A549 (cell line): Measurements from ENCODE around the gene ZNF143. TPM values are rescaled to one million over a fixed set of nuclear protein-coding genes. Genes with fewer than 3 reads are reported as not detected.

Source experiments
- ATAC-seq, 2 experiments: fragments of 200-7000 bp in 1 of 2; fragments of >200 bp in 1 of 2; cut with Nextera tagmentation in 1 of 2; cut with Tn5 transposase in 1 of 2; 3 replicates each; pipeline versions ENCODE4 v1.8.0 to v1.9.1; 2018 to 2020; ENCODE audit warnings: mild to moderate bottlenecking in 1 of 2, moderate library complexity in 1 of 2
- CTCF ChIA-PET: fragments of 300-600 bp; sonication (Branson Sonifier 250); formaldehyde crosslinking; extraction: SDS; loops from one replicate; lab custom pipeline; 2021; ENCODE audit warnings: antibody characterized with exemption, inconsistent platforms; lab: Yijun Ruan, JAX
- POLR2A ChIA-PET: fragments of 350-600 bp; formaldehyde crosslinking; extraction: SDS; loops from one replicate; lab custom pipeline; 2021; ENCODE audit warnings: antibody characterized with exemption, inconsistent platforms; lab: Yijun Ruan, JAX
- DNase-seq, 2 experiments: peaks; one replicate each; pipeline versions ENCODE4 v3.0.0 to v3.0.0-alpha.2; 2011 to 2016; ENCODE audit warnings: low read depth in 1 of 2, low spot score in 1 of 2
- FAIRE-seq: peaks from 2 replicates; lab custom pipeline; 2011; peaks lifted over from hg19 to GRCh38; lab: Jason Lieb, UNC
- H3K27ac ChIP-seq, 2 experiments: fragments of >200 bp; sonication (Bioruptor Twin); formaldehyde crosslinking; 3 replicates each; pipeline ENCODE4 v1.5.1; 2016 to 2017
- H3K4me1 ChIP-seq: fragments of >200 bp; sonication (Bioruptor Twin); formaldehyde crosslinking; 3 replicates; pipeline ENCODE4 v1.6.1; 2016
- H3K4me2 ChIP-seq: fragments of >200 bp; sonication (Bioruptor Twin); formaldehyde crosslinking; 3 replicates; pipeline ENCODE4 v1.6.1; 2016
- H3K4me3 ChIP-seq: fragments of >200 bp; sonication (Bioruptor Twin); formaldehyde crosslinking; 3 replicates; pipeline ENCODE4 v1.5.1; 2016
- H3K9me3 ChIP-seq: fragments of >200 bp; sonication (Bioruptor Twin); formaldehyde crosslinking; 3 replicates; pipeline ENCODE4 v1.6.1; 2016
- EHF ChIP-seq: fragments of 250-450 bp; sonication (Bioruptor Pico); IDR thresholded peaks from 2 replicates; pipeline ENCODE4 v1.5.0; 2020; ENCODE audit warnings: mild to moderate bottlenecking
- EHMT2 ChIP-seq: fragments of 200-600 bp; sonication (generic); IDR thresholded peaks from 2 replicates; pipeline ENCODE4 v1.6.1; 2016; ENCODE audit warnings: antibody characterized with exemption, low read depth, mild to moderate bottlenecking, moderate library complexity
- EP300 ChIP-seq, 2 experiments: fragments of >200 bp; sonication (Bioruptor Twin); formaldehyde crosslinking; IDR thresholded peaks; 2 replicates in 1 of 2; 3 replicates in 1 of 2; pipeline ENCODE4 v1.6.1; 2016 to 2017
- FOSB ChIP-seq: fragments of 250-450 bp; sonication (Bioruptor Pico); IDR thresholded peaks from 2 replicates; pipeline ENCODE4 v1.5.0; 2020; ENCODE audit warnings: mild to moderate bottlenecking, moderate library complexity
- FOXS1 ChIP-seq: fragments of 250-450 bp; sonication (Bioruptor Pico); IDR thresholded peaks from 2 replicates; pipeline ENCODE4 v1.5.0; 2020; ENCODE audit warnings: mild to moderate bottlenecking, moderate library complexity
- HEYL ChIP-seq: fragments of 250-450 bp; sonication (Bioruptor Pico); IDR thresholded peaks from 2 replicates; pipeline ENCODE4 v1.8.0; 2021; ENCODE audit warnings: mild to moderate bottlenecking, moderate library complexity
- HOXA7 ChIP-seq: fragments of 250-450 bp; sonication (Bioruptor Pico); IDR thresholded peaks from 2 replicates; pipeline ENCODE4 v1.5.0; 2020; ENCODE audit warnings: mild to moderate bottlenecking, moderate library complexity
- HOXB13 ChIP-seq: fragments of 250-450 bp; sonication (Bioruptor Pico); IDR thresholded peaks from 2 replicates; pipeline ENCODE4 v1.5.0; 2020; ENCODE audit warnings: low read depth, mild to moderate bottlenecking, moderate library complexity
- JUN ChIP-seq, 2 experiments: fragments of >200 bp; sonication (Bioruptor Twin); formaldehyde crosslinking; IDR thresholded peaks; 2 replicates in 1 of 2; 3 replicates in 1 of 2; pipeline ENCODE4 v1.6.1; 2016 to 2017
- JUNB ChIP-seq: fragments of >200 bp; sonication (Bioruptor Twin); formaldehyde crosslinking; IDR thresholded peaks from 2 replicates; pipeline ENCODE4 v1.6.1; 2016
- POLR2AphosphoS2 ChIP-seq: conservative IDR thresholded peaks from 2 replicates; pipeline ENCODE4 v1.6.1; 2012; ENCODE audit warnings: low read length, improper control_type of control experiment, inconsistent platforms
- RCOR1 ChIP-seq: fragments of 150-350 bp; IDR thresholded peaks from 2 replicates; pipeline ENCODE4 v1.6.1; 2014; ENCODE audit warnings: antibody characterized with exemption, low read length, low read depth
- SREBF2 ChIP-seq: fragments of 450-650 bp; IDR thresholded peaks from 2 replicates; pipeline ENCODE4 v1.6.1; 2014; ENCODE audit warnings: mild to moderate bottlenecking, moderate library complexity
- TP53 ChIP-seq: fragments of 250-450 bp; sonication (Bioruptor Pico); IDR thresholded peaks from 2 replicates; pipeline ENCODE4 v1.5.0; 2021; ENCODE audit warnings: mild to moderate bottlenecking, moderate library complexity
- ZC3H11A ChIP-seq: fragments of 450-650 bp; IDR thresholded peaks from 2 replicates; pipeline ENCODE4 v1.6.1; 2014; ENCODE audit warnings: antibody characterized with exemption, mild to moderate bottlenecking
- ZFP36 ChIP-seq: fragments of 450-650 bp; IDR thresholded peaks from 2 replicates; pipeline ENCODE4 v1.6.1; 2014; ENCODE audit warnings: borderline replicate concordance; ENCODE audit not compliant: partially characterized antibody
- ZNF302 ChIP-seq: fragments of 250-450 bp; sonication (Bioruptor Pico); IDR thresholded peaks from 2 replicates; pipeline ENCODE4 v1.9.0; 2021; ENCODE audit warnings: inconsistent platforms, mild to moderate bottlenecking, moderate library complexity
- ZSCAN20 ChIP-seq: fragments of 250-450 bp; sonication (Bioruptor Pico); IDR thresholded peaks from 2 replicates; pipeline ENCODE4 v1.8.0; 2022; ENCODE audit warnings: mild to moderate bottlenecking, moderate library complexity
- WGBS: methylation state at CpG from one replicate; pipeline ENCODE4 v1.1.6; 2017; ENCODE audit errors: missing lambda C conversion rate; 5-methylcytosine and 5-hydroxymethylcytosine counted together
- polyA plus RNA-seq, 4 experiments: library from polyadenylated mRNA; depleted of rRNA in 3 of 4; stranded (reverse); fragments of >200 nt; fragmentation: RNase III in 1 of 4; extraction: RNeasy Plus Mini Kit Qiagen cat#74134 plus additional on column Dnase treatment in 1 of 4; gene quantifications; 2 replicates in 3 of 4; 3 replicates in 1 of 4; pipeline ENCODE4 v1.2.3, GENCODE V29; 2011 to 2017
- TF ChIP-seq, protein P1 (sequence below): IDR thresholded peaks from 2 replicates; pipeline ENCODE4 v1.6.1; 2012
- TF ChIP-seq, protein P2 (sequence below): fragments of 150-350 bp; IDR thresholded peaks from 2 replicates; pipeline ENCODE4 v1.6.1; 2014; ENCODE audit warnings: low read depth, mild to moderate bottlenecking, low read length
- TF ChIP-seq, protein P3 (sequence below): fragments of 200-600 bp; sonication (generic); IDR thresholded peaks from 2 replicates; pipeline ENCODE4 v1.6.1; 2016; ENCODE audit warnings: antibody characterized with exemption, mild to moderate bottlenecking, moderate library complexity
- TF ChIP-seq, protein P4 (sequence below): IDR thresholded peaks from 2 replicates; pipeline ENCODE4 v1.6.1; 2012; ENCODE audit warnings: low read depth, borderline replicate concordance
- TF ChIP-seq, protein P5 (sequence below): fragments of 450-650 bp; IDR thresholded peaks from 2 replicates; pipeline ENCODE4 v1.6.1; 2014; ENCODE audit warnings: antibody characterized with exemption

Gene ZNF143
- polyA plus RNA-seq, 2 of the 4 experiments (the other 2 are of a cell fraction) = 14.4 to 38.4 TPM

DNA sequence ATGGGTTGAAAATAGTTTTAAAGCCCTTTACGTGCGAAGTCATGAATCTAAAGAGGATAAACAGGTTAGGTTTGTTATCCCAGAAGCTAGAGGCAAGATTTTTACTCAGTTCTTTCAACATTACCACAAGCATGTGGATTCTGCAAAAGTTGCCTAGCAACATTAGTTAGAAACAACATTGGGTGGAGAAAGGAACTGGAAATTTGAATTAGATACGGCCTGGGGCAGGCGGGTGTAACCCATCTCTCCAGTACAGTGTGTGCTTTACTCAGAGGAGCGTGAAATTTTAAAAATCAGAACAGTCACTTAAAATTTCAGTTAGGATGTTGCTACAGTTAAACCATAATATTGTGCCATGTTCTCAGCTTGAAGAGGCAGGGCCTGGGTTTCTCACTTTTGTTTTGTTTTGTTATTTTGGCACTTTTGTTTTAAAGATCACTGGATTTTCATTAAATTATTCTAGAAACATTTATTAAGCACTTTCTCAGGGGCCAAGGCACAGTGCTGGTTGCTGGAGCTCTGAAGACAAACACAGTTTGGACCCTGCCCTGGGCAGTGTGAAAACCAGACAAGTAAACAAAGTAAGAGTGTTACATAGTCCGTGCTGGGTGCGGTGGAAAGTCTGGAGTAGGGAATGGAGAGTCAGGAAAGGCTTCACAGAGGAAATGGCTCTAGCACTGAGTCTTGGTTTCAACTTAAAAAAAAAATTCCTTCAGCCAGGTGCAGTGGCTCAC, 108.2 kb downstream of the ZNF143 start:
- DNase-seq = peak; percentile 50 to 90
- CTCF ChIA-PET = interaction anchor here (0.7 to 4.3 kb wide), 5 partner anchors 8 to 190 kb away, joined by 3 to 19 read pairs (median 6); no protein-coding TSS in a partner anchor
- WGBS = 8% methylated on average over 7 of the region's 7 CpGs
- peak; percentile 16 to 22; a peak in 4 of 6 replicates for ATAC-seq
- TF ChIP-seq, protein P1, sequence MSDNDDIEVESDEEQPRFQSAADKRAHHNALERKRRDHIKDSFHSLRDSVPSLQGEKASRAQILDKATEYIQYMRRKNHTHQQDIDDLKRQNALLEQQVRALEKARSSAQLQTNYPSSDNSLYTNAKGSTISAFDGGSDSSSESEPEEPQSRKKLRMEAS = peak; percentile 44
- no peak for TF ChIP-seq ZFP36
- TF ChIP-seq EHMT2 = no peak
- TF ChIP-seq FOXS1 (CRISPR knock-in tag) = 0 out of 2 replicates have a peak, but pooled peaks have one; percentile 34
- TF ChIP-seq HEYL (CRISPR knock-in tag) = 0 out of 2 replicates have a peak, but pooled peaks have one; percentile 41
- peak; percentile 81; the same call in 1 of the 2 replicates for TF ChIP-seq HOXA7
- 0 out of 2 replicates have a peak, but pooled peaks have one; percentile 69 for TF ChIP-seq EHF
- 0 out of 2 replicates have a peak, but pooled peaks have one; percentile 42 for TF ChIP-seq FOSB (CRISPR knock-in tag)
- TF ChIP-seq ZNF302 (CRISPR knock-in tag) = no peak
- TF ChIP-seq JUN (IDR thresholded peaks at IDR 0.05) = peak; percentile 20 to 51; a peak in 1 of 5 replicates
- TF ChIP-seq HOXB13 (CRISPR knock-in tag) = no peak
- no peak for TF ChIP-seq ZC3H11A
- peak; percentile 73; the same call in 1 of the 2 replicates for TF ChIP-seq ZSCAN20 (CRISPR knock-in tag)
- no peak for TF ChIP-seq TP53 (CRISPR knock-in tag)
- TF ChIP-seq JUNB = peak; percentile 8; the same call in 1 of the 2 replicates
- TF ChIP-seq RCOR1 = no peak
- TF ChIP-seq, protein P2, sequence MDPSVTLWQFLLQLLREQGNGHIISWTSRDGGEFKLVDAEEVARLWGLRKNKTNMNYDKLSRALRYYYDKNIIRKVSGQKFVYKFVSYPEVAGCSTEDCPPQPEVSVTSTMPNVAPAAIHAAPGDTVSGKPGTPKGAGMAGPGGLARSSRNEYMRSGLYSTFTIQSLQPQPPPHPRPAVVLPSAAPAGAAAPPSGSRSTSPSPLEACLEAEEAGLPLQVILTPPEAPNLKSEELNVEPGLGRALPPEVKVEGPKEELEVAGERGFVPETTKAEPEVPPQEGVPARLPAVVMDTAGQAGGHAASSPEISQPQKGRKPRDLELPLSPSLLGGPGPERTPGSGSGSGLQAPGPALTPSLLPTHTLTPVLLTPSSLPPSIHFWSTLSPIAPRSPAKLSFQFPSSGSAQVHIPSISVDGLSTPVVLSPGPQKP = no peak
- TF ChIP-seq, protein P3, sequence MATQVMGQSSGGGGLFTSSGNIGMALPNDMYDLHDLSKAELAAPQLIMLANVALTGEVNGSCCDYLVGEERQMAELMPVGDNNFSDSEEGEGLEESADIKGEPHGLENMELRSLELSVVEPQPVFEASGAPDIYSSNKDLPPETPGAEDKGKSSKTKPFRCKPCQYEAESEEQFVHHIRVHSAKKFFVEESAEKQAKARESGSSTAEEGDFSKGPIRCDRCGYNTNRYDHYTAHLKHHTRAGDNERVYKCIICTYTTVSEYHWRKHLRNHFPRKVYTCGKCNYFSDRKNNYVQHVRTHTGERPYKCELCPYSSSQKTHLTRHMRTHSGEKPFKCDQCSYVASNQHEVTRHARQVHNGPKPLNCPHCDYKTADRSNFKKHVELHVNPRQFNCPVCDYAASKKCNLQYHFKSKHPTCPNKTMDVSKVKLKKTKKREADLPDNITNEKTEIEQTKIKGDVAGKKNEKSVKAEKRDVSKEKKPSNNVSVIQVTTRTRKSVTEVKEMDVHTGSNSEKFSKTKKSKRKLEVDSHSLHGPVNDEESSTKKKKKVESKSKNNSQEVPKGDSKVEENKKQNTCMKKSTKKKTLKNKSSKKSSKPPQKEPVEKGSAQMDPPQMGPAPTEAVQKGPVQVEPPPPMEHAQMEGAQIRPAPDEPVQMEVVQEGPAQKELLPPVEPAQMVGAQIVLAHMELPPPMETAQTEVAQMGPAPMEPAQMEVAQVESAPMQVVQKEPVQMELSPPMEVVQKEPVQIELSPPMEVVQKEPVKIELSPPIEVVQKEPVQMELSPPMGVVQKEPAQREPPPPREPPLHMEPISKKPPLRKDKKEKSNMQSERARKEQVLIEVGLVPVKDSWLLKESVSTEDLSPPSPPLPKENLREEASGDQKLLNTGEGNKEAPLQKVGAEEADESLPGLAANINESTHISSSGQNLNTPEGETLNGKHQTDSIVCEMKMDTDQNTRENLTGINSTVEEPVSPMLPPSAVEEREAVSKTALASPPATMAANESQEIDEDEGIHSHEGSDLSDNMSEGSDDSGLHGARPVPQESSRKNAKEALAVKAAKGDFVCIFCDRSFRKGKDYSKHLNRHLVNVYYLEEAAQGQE = no peak
- TF ChIP-seq POLR2AphosphoS2 = no peak
- peaks cover 64% of the 10 kb centered on the region for H3K4me1 ChIP-seq
- peak overlapping the region; percentile 92 for H3K4me2 ChIP-seq
- no peaks in the 10 kb centered on the region for H3K9me3 ChIP-seq
- peak overlapping the region; percentile 19; the same call in 1 of the 3 replicates for H3K4me3 ChIP-seq
- H3K27ac ChIP-seq = peak overlapping the region; percentile 83 to 84
- no peak for FAIRE-seq
- POLR2A ChIA-PET = no interaction called here

DNA sequence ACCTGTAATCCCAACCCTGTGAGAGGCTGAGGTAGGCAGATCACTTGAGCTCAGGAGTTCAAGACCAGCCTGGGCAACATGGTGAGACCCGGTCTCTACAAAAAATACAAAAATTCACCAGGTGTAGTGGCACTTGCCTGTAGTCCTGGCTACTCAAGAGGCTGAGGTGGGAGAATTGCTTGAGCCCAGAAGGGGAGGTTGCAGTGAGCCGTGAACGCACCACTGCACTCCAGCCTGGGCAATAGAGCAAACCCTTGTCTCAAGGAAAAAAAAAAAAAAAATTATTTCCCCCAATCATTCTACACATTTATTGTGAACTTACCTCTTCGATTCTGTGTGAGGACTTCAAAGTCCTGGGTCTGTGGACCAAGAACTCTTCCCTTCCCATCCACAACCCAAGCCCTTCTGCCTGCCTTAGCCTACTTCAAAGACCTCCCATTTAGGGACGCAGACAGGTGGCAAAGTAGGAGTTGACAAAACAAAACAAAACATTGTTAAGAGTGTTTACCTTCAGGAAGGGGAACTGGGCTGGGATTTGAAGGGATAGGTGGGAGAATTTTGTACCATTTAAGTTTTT, 108.9 kb downstream of the ZNF143 start:
- ATAC-seq = no peak
- ChIA-PET POLR2A (no interaction called here), CTCF (interaction anchor here (0.7 to 1.8 kb wide), 3 partner anchors 35 to 189 kb away, joined by 3 to 9 read pairs (median 6); no protein-coding TSS in a partner anchor)

More for the DNA sequence above, 108.9 kb downstream of the ZNF143 start:
- no peak for DNase-seq
- Histone ChIP-seq H3K27ac (peak overlapping the region; percentile 83 to 84), H3K4me3 (no peak overlapping the region), H3K4me2 (peak overlapping the region; percentile 92), H3K9me3 (no peaks in the 10 kb centered on the region), H3K4me1 (peaks cover 63% of the 10 kb centered on the region)
- TF ChIP-seq ZNF302 (CRISPR knock-in tag) = no peak
- no peak for TF ChIP-seq SREBF2
- no peak for TF ChIP-seq FOSB (CRISPR knock-in tag)
- TF ChIP-seq TP53 (CRISPR knock-in tag) = no peak
- no peak for TF ChIP-seq EP300 (IDR thresholded peaks at IDR 0.05)
- TF ChIP-seq, protein P4, sequence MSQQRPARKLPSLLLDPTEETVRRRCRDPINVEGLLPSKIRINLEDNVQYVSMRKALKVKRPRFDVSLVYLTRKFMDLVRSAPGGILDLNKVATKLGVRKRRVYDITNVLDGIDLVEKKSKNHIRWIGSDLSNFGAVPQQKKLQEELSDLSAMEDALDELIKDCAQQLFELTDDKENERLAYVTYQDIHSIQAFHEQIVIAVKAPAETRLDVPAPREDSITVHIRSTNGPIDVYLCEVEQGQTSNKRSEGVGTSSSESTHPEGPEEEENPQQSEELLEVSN = no peak
- TF ChIP-seq, protein P5, sequence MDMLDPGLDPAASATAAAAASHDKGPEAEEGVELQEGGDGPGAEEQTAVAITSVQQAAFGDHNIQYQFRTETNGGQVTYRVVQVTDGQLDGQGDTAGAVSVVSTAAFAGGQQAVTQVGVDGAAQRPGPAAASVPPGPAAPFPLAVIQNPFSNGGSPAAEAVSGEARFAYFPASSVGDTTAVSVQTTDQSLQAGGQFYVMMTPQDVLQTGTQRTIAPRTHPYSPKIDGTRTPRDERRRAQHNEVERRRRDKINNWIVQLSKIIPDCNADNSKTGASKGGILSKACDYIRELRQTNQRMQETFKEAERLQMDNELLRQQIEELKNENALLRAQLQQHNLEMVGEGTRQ = no peak
- TF ChIP-seq JUNB = peak; percentile 10; the same call in 1 of the 2 replicates
- 49% methylated on average over 5 of the region's 5 CpGs for WGBS
- no peak for FAIRE-seq
